HG03280 (cell line): ENCODE results near the gene PTX3.

Experiments used
- ATAC-seq: cut with Tn5 transposase; IDR thresholded peaks from one replicate; pipeline ENCODE4 v1.9.1; 2021; ENCODE audit warnings: mild to moderate bottlenecking, moderate library complexity; ENCODE audit not compliant: unreplicated experiment

Gene PTX3

GRCh38 chr3:157436583-157437291 is at the start of gene PTX3:
Gene PTX3 (plus strand): TSS chr3:157436850. CDS start chr3:157436934, 84 bp downstream.
- no peak for ATAC-seq

- no peak for ATAC-seq
Measured at GRCh38 chr3:157387708-157388435, 48.8 kb upstream of the PTX3 start.

- no peak for ATAC-seq
Measured at GRCh38 chr3:157388976-157389375, 47.7 kb upstream of the PTX3 start.

- ATAC-seq = no peak
Measured at GRCh38 chr3:157390713-157391515, 45.7 kb upstream of the PTX3 start.

GRCh38 chr3:157392104-157392503 is 44.5 kb upstream of the PTX3 start:
- no peak for ATAC-seq

- ATAC-seq = no peak
Measured at GRCh38 chr3:157393113-157393512, 43.5 kb upstream of the PTX3 start.

- ATAC-seq = no peak
Measured at GRCh38 chr3:157394411-157394810, 42.2 kb upstream of the PTX3 start.

GRCh38 chr3:157398598-157398997 is 38.1 kb upstream of the PTX3 start:
- ATAC-seq = no peak

- ATAC-seq = no peak
Measured at GRCh38 chr3:157404381-157404780, 32.3 kb upstream of the PTX3 start.

GRCh38 chr3:157405457-157405856 is 31.2 kb upstream of the PTX3 start:
- ATAC-seq = no peak

GRCh38 chr3:157406394-157406793 is 30.3 kb upstream of the PTX3 start:
- no peak for ATAC-seq

- ATAC-seq = no peak
Measured at GRCh38 chr3:157407769-157408168, 28.9 kb upstream of the PTX3 start.

GRCh38 chr3:157408499-157409149 is 28.0 kb upstream of the PTX3 start:
- ATAC-seq = no peak

GRCh38 chr3:157409516-157409915 is 27.1 kb upstream of the PTX3 start:
- no peak for ATAC-seq

- ATAC-seq = no peak
Measured at GRCh38 chr3:157410945-157411344, 25.7 kb upstream of the PTX3 start.

- ATAC-seq = no peak
Measured at GRCh38 chr3:157412323-157412855, 24.3 kb upstream of the PTX3 start.

- ATAC-seq = no peak
Measured at GRCh38 chr3:157414861-157415260, 21.8 kb upstream of the PTX3 start.

- no peak for ATAC-seq
Measured at GRCh38 chr3:157416347-157417087, 20.1 kb upstream of the PTX3 start.

- ATAC-seq = no peak
Measured at GRCh38 chr3:157417247-157417646, 19.4 kb upstream of the PTX3 start.

- no peak for ATAC-seq
Measured at GRCh38 chr3:157418104-157418503, 18.5 kb upstream of the PTX3 start.
